Stimulated activated naive B cell treated with anti-CD40 and anti-IgM and Interleukin-4, amounts not matched to agents 10 μg/mL and 1 μg/mL and 100 μg/mL, for 72 hours (primary cell): ENCODE measurements around the gene ABCC12.

Experiments used
- ATAC-seq, 2 donors: fragments of 150-1000 bp; cut with Tn5 transposase; replicated peaks; 2 replicates each; pipeline ENCODE4 v1.10.0; 2021; ENCODE audit warnings: moderate library complexity in 1 of 2
- DNase-seq: peaks from one replicate; pipeline ENCODE4 v3.0.0; 2021
- H3K27ac Mint-ChIP-seq: one replicate; pipeline ENCODE4 v1.8.0; 2022; ENCODE audit warnings: mild to moderate bottlenecking, mixed read lengths
- H3K27me3 Mint-ChIP-seq, 2 donors: one replicate each; pipeline ENCODE4 v1.8.0; 2022; ENCODE audit warnings: mixed read lengths in 2 of 2
- H3K36me3 Mint-ChIP-seq, 2 donors: one replicate each; pipeline ENCODE4 v1.8.0; 2022; ENCODE audit warnings: mixed read lengths in 2 of 2, mild to moderate bottlenecking in 1 of 2
- H3K4me1 Mint-ChIP-seq, 2 donors: one replicate each; pipeline ENCODE4 v1.8.0; 2022; ENCODE audit warnings: mixed read lengths in 2 of 2, mild to moderate bottlenecking in 1 of 2
- H3K4me3 Mint-ChIP-seq, 2 donors: one replicate each; pipeline ENCODE4 v1.8.0; 2022; ENCODE audit warnings: mild to moderate bottlenecking in 2 of 2, mixed read lengths in 2 of 2, moderate library complexity in 1 of 2
- H3K9me3 Mint-ChIP-seq, 2 donors: one replicate each; pipeline ENCODE4 v1.8.0; 2022; ENCODE audit warnings: mixed read lengths in 2 of 2, mild to moderate bottlenecking in 1 of 2

ABCC12 gene

DNA sequence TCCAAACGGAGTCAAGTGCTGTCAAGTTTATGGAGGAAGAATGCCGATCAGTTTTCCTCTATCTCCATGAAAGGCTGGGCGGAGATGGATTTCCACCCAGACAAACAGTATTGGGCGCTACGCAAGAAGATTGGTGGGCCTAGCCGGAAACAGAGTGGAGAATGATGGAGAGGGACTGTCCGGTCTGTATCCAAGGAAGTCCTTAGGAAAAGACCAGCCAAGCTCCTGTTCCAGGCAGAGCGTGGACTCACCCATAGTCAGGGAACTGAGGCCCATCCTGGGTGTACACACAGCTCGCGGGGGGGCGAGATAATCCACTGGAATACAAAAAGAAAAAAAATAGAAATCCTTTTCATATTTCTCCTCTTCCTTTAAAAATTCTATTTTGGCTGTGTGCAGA is 1.5 kb upstream of the ABCC12 start:
- H3K4me3 Mint-ChIP-seq: no peak overlapping the region
- peaks cover 20 to 32% of the 10 kb centered on the region in 2 donors for H3K4me1 Mint-ChIP-seq
- peaks cover 26 to 45% of the 10 kb centered on the region in 2 donors for H3K27me3 Mint-ChIP-seq
- DNase-seq (no peak), ATAC-seq (no peak)
- no peaks in the 10 kb centered on the region for H3K9me3 Mint-ChIP-seq
- no peak overlapping the region for H3K27ac Mint-ChIP-seq
- H3K36me3 Mint-ChIP-seq: no peaks in the 10 kb centered on the region

DNA sequence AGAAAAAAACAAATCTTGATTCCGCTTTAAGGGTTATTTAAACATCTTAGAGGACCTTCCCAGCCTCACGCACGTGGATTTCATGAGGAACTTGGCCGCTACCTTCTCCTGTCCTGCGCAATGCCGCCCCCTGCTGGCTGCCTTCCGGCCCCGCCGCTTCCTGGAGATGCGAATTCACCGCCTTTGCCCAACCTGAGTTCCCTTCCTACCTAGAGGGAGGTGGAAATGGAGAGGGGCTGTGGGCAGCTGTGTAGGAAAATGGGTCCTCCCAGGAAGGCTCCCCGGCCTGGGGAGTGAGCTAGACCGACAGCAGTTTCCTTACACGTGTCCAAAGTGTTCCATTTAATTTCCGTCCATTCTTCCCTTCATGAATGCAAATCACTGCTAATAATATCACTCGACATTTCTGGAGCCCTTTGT is 1.0 kb upstream of the ABCC12 start:
- Mint-ChIP-seq H3K4me1 (peaks cover 20 to 27% of the 10 kb centered on the region in 2 donors), H3K9me3 (no peaks in the 10 kb centered on the region), H3K27me3 (peaks cover 22 to 41% of the 10 kb centered on the region in 2 donors), H3K4me3 (peak overlapping the region in 1 of 2 donors; percentile 25), H3K36me3 (no peaks in the 10 kb centered on the region), H3K27ac (no peak overlapping the region)
- ATAC-seq (peak; percentile 48 to 51), DNase-seq (peak; percentile 60)

- peaks cover 0 to 1% of the 10 kb centered on the region in 2 donors for H3K36me3 Mint-ChIP-seq
- no peak overlapping the region for H3K4me3 Mint-ChIP-seq
- DNase-seq (no peak), ATAC-seq (no peak)
- peaks cover 17 to 44% of the 10 kb centered on the region in 2 donors for H3K27me3 Mint-ChIP-seq
- no peak overlapping the region for H3K27ac Mint-ChIP-seq
- H3K4me1 Mint-ChIP-seq: peaks cover 20 to 24% of the 10 kb centered on the region in 2 donors
- peaks cover 3 to 4% of the 10 kb centered on the region in 2 donors for H3K9me3 Mint-ChIP-seq
Observed at GRCh38 chr16:48153774-48154173, 2.0 kb downstream of the ABCC12 start.

- no peak for ATAC-seq
- H3K27me3 Mint-ChIP-seq: peaks cover 24 to 47% of the 10 kb centered on the region in 2 donors
- no peak overlapping the region for H3K4me3 Mint-ChIP-seq
Observed at GRCh38 chr16:48152226-48152625, 3.6 kb downstream of the ABCC12 start.

DNA sequence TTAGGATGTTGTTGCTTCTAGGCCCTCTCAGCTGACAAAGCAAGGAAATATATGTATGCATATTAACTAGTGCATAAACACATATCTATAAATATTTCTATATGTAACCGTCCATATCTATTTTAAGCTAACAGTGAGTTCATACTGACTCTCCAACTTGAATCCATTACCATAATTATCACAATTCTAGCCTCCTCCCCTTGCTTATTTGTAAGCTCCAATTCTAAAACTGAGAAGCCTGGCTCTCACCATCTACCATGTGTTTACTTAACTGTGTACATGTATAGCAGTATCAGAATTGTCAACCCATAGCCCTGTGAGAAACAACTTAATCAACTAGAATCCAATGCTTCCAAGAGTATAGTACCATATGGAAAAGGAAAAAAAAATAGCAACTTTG is 5.1 kb downstream of the ABCC12 start:
- Mint-ChIP-seq H3K4me3 (no peak overlapping the region), H3K27me3 (peaks cover 25 to 41% of the 10 kb centered on the region in 2 donors)

More at GRCh38 chr16:48152226-48152625, 3.6 kb downstream of the ABCC12 start:
- peaks cover 8 to 10% of the 10 kb centered on the region in 2 donors for H3K4me1 Mint-ChIP-seq
- H3K27ac Mint-ChIP-seq: no peak overlapping the region
- peaks cover 7 to 10% of the 10 kb centered on the region in 2 donors for H3K9me3 Mint-ChIP-seq
- DNase-seq: no peak
- peaks cover 0 to 1% of the 10 kb centered on the region in 2 donors for H3K36me3 Mint-ChIP-seq

DNA sequence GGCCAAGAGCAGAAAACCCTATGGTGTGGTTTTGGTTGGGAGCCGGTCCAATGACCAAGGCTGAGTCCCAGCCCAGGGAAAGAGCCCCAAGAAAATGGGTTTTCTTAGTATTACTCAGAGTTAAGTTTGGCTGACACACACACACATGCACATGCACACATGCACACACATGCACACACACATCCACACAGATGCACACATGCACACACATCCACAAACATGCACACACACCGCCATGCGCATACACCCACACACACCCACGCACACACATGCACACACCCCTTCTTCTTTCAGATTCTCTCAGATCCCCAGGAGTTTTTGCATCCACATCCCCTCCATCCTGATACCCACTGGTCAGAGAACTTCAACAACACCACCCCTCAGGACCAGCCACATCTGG is 9.1 kb downstream of the ABCC12 start:
- Mint-ChIP-seq H3K27me3 (peaks cover 24 to 30% of the 10 kb centered on the region in 2 donors), H3K4me1 (no peaks in the 10 kb centered on the region), H3K27ac (no peak overlapping the region), H3K4me3 (no peak overlapping the region), H3K36me3 (peaks cover 0 to 1% of the 10 kb centered on the region in 2 donors), H3K9me3 (peaks cover 10 to 11% of the 10 kb centered on the region in 2 donors)
- DNase-seq (no peak), ATAC-seq (peak in 1 of 2 donors; percentile 22)

More for the DNA sequence above, 5.1 kb downstream of the ABCC12 start:
- H3K9me3 Mint-ChIP-seq: peaks cover 9 to 10% of the 10 kb centered on the region in 2 donors
- ATAC-seq (no peak), DNase-seq (no peak)
- peaks cover 0 to 1% of the 10 kb centered on the region in 2 donors for H3K36me3 Mint-ChIP-seq
- H3K4me1 Mint-ChIP-seq: peaks cover 0 to 5% of the 10 kb centered on the region in 2 donors
- H3K27ac Mint-ChIP-seq: no peak overlapping the region

- Mint-ChIP-seq H3K9me3 (peaks cover 10 to 11% of the 10 kb centered on the region in 2 donors), H3K36me3 (peaks cover 0 to 1% of the 10 kb centered on the region in 2 donors), H3K27ac (no peak overlapping the region), H3K27me3 (peaks cover 29% of the 10 kb centered on the region in 2 donors), H3K4me1 (no peaks in the 10 kb centered on the region), H3K4me3 (no peak overlapping the region)
- ATAC-seq (no peak), DNase-seq (no peak)
Observed at GRCh38 chr16:48146131-48146530, 9.7 kb downstream of the ABCC12 start.

GRCh38 chr16:48143812-48144368 is 11.9 kb downstream of the ABCC12 start:
- H3K27ac Mint-ChIP-seq: no peak overlapping the region
- H3K36me3 Mint-ChIP-seq: no peaks in the 10 kb centered on the region
- no peak overlapping the region for H3K4me3 Mint-ChIP-seq
- H3K9me3 Mint-ChIP-seq: peaks cover 7 to 9% of the 10 kb centered on the region in 2 donors
- no peaks in the 10 kb centered on the region for H3K4me1 Mint-ChIP-seq
- no peak for ATAC-seq
- H3K27me3 Mint-ChIP-seq: peaks cover 24 to 32% of the 10 kb centered on the region in 2 donors
- DNase-seq: no peak

DNA sequence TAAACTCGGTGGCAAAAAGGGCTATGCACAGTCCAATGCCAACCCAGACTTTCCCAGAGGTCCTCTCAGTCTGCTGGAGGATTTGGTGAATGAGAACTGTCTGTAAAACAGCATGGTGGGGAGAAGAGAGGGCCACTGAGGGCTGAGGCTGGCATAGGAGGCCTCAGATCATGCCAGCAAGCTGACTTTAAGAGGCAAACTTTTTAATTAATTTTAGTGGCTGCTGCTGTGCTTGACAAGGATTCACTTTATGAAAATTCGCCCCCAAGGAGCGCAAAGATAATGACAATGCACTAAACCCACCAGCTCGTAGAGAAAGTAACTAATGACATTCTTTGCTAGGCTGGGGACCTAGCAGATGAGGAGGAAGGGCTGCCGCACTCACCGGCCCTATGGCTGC is 15.0 kb downstream of the ABCC12 start:
- no peak overlapping the region for H3K4me3 Mint-ChIP-seq
- no peak overlapping the region for H3K27ac Mint-ChIP-seq
- peaks cover 13 to 19% of the 10 kb centered on the region in 2 donors for H3K27me3 Mint-ChIP-seq
- ATAC-seq (no peak), DNase-seq (no peak)
- H3K36me3 Mint-ChIP-seq: no peaks in the 10 kb centered on the region
- peaks cover 0 to 2% of the 10 kb centered on the region in 2 donors for H3K9me3 Mint-ChIP-seq
- no peaks in the 10 kb centered on the region for H3K4me1 Mint-ChIP-seq

- Mint-ChIP-seq H3K27ac (no peak overlapping the region), H3K4me3 (no peak overlapping the region), H3K36me3 (no peaks in the 10 kb centered on the region), H3K9me3 (peaks cover 0 to 2% of the 10 kb centered on the region in 2 donors), H3K4me1 (no peaks in the 10 kb centered on the region), H3K27me3 (peaks cover 11 to 17% of the 10 kb centered on the region in 2 donors)
- DNase-seq: no peak
- ATAC-seq: no peak
Observed at GRCh38 chr16:48139517-48139916, 16.3 kb downstream of the ABCC12 start.

DNA sequence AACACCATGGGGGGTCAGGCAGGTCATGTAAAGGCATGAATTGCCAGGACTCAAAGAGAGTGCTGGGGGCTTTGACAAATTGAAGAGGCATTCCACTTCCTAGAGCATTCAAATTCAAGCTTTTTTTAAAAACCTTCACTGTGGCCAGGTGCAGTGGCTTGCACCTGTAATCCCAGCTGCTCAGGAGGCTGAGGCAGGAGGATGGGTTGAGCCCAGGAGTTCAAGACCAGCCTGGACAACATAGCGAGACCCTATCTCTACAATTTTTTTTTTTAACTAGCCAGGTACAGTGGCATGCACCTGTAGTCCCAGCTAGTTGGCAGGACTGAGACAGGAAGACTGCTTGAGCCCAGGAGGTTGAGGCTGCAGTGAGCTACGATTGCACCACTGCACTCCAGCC is 17.2 kb downstream of the ABCC12 start:
- H3K27ac Mint-ChIP-seq: no peak overlapping the region
- no peak for DNase-seq
- ATAC-seq: no peak
- no peaks in the 10 kb centered on the region for H3K4me1 Mint-ChIP-seq
- H3K27me3 Mint-ChIP-seq: peaks cover 7 to 14% of the 10 kb centered on the region in 2 donors
- H3K4me3 Mint-ChIP-seq: no peak overlapping the region
- peaks cover 0 to under 1% of the 10 kb centered on the region in 2 donors for H3K9me3 Mint-ChIP-seq
- H3K36me3 Mint-ChIP-seq: no peaks in the 10 kb centered on the region

DNA sequence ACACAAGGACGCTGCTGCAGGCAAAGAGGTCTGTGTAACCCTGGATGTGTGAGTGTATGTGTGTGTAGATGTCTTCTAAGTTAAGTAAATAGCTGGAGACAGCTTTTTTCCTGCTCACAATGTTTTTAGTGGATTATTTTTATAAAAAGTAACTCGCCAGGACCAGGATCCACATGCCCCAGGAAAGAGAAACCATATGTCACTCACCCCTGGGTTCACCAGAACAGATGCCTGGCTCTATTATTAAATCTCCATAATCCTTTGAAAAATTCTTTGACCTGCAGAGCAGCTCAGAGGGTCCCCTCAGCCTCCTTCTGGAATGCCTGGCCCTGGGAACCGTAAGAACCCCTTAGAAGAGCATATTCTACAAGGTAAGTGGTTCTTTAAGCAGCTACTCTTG is 18.0 kb downstream of the ABCC12 start:
- no peaks in the 10 kb centered on the region for H3K9me3 Mint-ChIP-seq
- no peak overlapping the region for H3K4me3 Mint-ChIP-seq
- peaks cover 7 to 14% of the 10 kb centered on the region in 2 donors for H3K27me3 Mint-ChIP-seq
- H3K4me1 Mint-ChIP-seq: no peaks in the 10 kb centered on the region
- H3K27ac Mint-ChIP-seq: no peak overlapping the region
- no peaks in the 10 kb centered on the region for H3K36me3 Mint-ChIP-seq
- ATAC-seq: no peak
- DNase-seq: no peak

DNA sequence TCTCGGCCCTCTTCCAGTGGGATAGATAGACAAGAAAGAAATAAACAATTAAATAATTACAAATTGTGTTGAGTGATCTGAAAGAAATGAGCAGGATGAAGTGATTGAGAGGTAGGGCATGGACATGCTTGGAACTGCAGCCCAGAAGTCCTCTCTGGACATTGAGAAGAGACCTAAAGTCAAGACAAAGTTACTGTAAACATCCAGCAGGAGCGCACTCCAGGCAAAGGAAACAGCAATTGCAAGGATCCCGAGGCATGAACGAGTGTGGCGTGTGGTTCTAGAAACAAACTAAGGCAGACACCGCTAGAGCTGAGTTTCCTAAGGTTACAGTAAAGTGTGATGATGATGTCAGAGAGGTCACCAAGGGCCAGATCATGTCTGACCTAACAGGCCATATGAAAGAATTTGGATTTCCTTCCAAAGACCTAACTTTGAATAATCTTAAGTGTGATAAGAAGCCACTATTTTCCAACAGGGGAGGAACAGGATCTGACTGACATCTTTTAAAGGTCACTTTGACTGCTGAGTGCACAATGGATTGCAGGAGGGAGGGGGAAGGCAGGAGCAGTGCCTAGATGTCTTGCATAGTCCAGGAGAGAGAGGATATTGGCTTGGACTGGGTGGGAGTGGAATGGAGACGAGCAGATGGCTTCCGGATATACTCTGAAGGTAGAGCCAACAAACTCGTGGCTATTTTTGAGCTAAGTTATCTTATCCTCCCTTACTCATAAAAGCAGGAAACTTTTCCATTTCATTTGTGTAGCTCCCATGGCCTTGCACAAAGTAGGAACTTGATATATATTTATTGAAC is 19.0 kb downstream of the ABCC12 start:
- Mint-ChIP-seq H3K4me1 (no peaks in the 10 kb centered on the region), H3K9me3 (no peaks in the 10 kb centered on the region), H3K27me3 (peaks cover 7 to 8% of the 10 kb centered on the region in 2 donors), H3K27ac (no peak overlapping the region), H3K36me3 (no peaks in the 10 kb centered on the region), H3K4me3 (no peak overlapping the region)
- ATAC-seq (no peak), DNase-seq (no peak)

DNA sequence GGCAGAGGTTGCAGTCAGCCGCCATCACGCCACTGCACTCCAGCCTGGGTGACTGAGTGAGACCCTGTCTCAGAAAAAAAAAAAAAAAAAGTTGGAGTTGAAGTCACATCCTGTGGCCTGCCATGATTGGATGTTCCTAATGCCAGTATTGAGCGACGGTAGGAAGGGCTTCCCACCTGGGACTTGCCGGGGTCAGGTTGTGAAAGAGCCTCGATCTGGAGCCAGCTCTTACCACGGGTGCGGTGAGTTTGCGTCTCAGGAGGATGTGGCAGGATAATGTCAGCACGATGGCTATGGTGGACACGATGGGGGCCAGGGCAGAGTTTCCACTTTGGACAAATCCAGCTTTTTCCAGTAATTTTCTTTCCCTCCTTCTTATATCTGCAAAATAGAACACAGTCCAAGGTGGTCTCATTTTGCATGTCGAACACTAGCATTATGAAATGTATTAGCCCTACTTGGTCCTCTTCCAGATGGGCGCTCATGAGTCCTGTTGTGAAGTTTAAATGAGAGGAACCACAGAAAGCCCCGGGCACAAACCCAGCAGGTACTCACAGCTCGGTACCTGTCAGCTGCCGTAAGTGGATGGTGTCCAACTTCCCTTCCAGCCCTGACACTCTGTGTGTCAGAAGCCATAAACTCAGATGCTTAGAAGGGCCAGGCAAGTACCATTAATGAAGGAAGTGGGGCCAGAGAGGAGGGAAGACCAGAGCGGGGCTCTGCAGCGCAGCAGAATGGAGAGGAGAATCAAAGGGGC is 22.2 kb downstream of the ABCC12 start:
- peaks cover 4 to 19% of the 10 kb centered on the region in 2 donors for H3K27me3 Mint-ChIP-seq
- no peaks in the 10 kb centered on the region for H3K4me1 Mint-ChIP-seq
- no peak overlapping the region for H3K4me3 Mint-ChIP-seq
- no peaks in the 10 kb centered on the region for H3K9me3 Mint-ChIP-seq
- no peaks in the 10 kb centered on the region for H3K36me3 Mint-ChIP-seq
- no peak for DNase-seq
- no peak for ATAC-seq
- H3K27ac Mint-ChIP-seq: no peak overlapping the region
